ENCODE measurements around the gene ZNF286A. TPM values are rescaled to one million over a fixed set of nuclear protein-coding genes. Genes with fewer than 3 reads are reported as not detected.
"Not testable (repeated sequence)": the region's sequence is repeated elsewhere in the genome, so short reads cannot be mapped to it uniquely, and the experiment has no call there.

ZNF286A gene
- polyA plus RNA-seq, 1 donor from 2014 or later = 98.1 TPM

- H3K27ac ChIP-seq (ENCODE audit: low read length); H3K4me3 ChIP-seq (ENCODE audit: low read length): not testable (repeated sequence)
Measured at GRCh38 chr17:15654401-15654800, 45.2 kb upstream of the ZNF286A start.

DNA sequence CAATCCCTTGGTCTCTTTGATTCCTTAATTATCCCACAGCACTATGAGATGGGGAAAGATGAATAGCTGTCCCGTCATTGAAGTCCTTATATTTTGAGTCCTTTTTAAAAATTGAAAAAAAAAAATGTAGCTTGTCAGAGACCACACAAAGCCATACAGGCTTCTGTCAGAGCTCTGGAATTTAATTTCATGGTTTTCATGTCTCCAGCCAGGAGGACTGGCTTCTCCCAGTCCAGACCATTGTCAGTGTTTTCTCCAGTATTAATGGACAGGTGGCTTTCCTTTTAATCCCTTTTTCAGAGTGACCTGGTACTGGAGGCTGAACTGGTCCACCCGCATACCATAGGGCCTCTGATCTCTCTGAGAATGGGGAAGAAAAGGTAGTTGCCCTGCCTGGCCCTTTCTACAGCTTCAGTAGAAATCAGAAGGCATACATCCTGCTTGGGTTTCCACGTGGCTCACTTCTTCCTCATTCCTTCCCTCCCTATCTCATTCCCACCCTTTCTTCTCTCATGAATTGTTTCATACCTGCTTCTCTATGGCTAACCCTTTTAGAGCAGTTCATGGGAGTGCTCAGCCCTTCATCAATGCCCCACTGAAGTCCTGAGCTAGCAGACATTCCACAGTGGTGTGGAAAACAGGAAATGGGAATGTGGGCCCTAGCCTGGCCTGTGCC lies 44.5 kb upstream of the ZNF286A start:
- Histone ChIP-seq H3K9me3 (ENCODE audit: low read length) (no peaks in the 10 kb centered on the region), H3K9me2 (ENCODE audit: insufficient read depth, low read length) (no peaks in the 10 kb centered on the region), H3F3A (ENCODE audit: insufficient read depth, low read length, poor library complexity, severe bottlenecking) (no peaks in the 10 kb centered on the region), H3K9ac (ENCODE audit: low read length) (no peak overlapping the region), H3K27me3 (ENCODE audit: insufficient read depth, low read depth, low read length) (no peaks in the 10 kb centered on the region), H3K4me2 (ENCODE audit: low read length) (no peak overlapping the region), H2AFZ (ENCODE audit: low read depth, low read length) (no peak overlapping the region), H3K27ac (ENCODE audit: low read length) (no peak overlapping the region), H3K79me2 (replicated peaks; ENCODE audit: insufficient read depth, low read length) (no peaks in the 10 kb centered on the region), H3K4me3 (ENCODE audit: low read length) (no peak overlapping the region), H4K20me1 (ENCODE audit: insufficient read depth) (no peaks in the 10 kb centered on the region), H3K36me3 (ENCODE audit: insufficient read depth, low read length) (no peaks in the 10 kb centered on the region)
- TF ChIP-seq MXI1 (conservative IDR thresholded peaks at IDR 0.05; ENCODE audit: poor library complexity, severe bottlenecking) = no peak
- TF ChIP-seq POLR2AphosphoS5 (IDR thresholded peaks at IDR 0.05) = no peak
- TF ChIP-seq SMC3 (conservative IDR thresholded peaks at IDR 0.05; ENCODE audit: poor library complexity) = no peak
- TF ChIP-seq, protein P1, sequence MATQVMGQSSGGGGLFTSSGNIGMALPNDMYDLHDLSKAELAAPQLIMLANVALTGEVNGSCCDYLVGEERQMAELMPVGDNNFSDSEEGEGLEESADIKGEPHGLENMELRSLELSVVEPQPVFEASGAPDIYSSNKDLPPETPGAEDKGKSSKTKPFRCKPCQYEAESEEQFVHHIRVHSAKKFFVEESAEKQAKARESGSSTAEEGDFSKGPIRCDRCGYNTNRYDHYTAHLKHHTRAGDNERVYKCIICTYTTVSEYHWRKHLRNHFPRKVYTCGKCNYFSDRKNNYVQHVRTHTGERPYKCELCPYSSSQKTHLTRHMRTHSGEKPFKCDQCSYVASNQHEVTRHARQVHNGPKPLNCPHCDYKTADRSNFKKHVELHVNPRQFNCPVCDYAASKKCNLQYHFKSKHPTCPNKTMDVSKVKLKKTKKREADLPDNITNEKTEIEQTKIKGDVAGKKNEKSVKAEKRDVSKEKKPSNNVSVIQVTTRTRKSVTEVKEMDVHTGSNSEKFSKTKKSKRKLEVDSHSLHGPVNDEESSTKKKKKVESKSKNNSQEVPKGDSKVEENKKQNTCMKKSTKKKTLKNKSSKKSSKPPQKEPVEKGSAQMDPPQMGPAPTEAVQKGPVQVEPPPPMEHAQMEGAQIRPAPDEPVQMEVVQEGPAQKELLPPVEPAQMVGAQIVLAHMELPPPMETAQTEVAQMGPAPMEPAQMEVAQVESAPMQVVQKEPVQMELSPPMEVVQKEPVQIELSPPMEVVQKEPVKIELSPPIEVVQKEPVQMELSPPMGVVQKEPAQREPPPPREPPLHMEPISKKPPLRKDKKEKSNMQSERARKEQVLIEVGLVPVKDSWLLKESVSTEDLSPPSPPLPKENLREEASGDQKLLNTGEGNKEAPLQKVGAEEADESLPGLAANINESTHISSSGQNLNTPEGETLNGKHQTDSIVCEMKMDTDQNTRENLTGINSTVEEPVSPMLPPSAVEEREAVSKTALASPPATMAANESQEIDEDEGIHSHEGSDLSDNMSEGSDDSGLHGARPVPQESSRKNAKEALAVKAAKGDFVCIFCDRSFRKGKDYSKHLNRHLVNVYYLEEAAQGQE (IDR thresholded peaks at IDR 0.05; ENCODE audit: borderline replicate concordance) = no peak
- TF ChIP-seq, protein P2, sequence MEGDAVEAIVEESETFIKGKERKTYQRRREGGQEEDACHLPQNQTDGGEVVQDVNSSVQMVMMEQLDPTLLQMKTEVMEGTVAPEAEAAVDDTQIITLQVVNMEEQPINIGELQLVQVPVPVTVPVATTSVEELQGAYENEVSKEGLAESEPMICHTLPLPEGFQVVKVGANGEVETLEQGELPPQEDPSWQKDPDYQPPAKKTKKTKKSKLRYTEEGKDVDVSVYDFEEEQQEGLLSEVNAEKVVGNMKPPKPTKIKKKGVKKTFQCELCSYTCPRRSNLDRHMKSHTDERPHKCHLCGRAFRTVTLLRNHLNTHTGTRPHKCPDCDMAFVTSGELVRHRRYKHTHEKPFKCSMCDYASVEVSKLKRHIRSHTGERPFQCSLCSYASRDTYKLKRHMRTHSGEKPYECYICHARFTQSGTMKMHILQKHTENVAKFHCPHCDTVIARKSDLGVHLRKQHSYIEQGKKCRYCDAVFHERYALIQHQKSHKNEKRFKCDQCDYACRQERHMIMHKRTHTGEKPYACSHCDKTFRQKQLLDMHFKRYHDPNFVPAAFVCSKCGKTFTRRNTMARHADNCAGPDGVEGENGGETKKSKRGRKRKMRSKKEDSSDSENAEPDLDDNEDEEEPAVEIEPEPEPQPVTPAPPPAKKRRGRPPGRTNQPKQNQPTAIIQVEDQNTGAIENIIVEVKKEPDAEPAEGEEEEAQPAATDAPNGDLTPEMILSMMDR (IDR thresholded peaks at IDR 0.05; ENCODE audit: poor library complexity, severe bottlenecking) = no peak
- TF ChIP-seq EZH2 (IDR thresholded peaks at IDR 0.05; ENCODE audit: borderline replicate concordance, insufficient read depth, low read length, poor library complexity, severe bottlenecking) = no peak
- no peak for TF ChIP-seq TAF1 (IDR thresholded peaks at IDR 0.05; ENCODE audit: low read depth)
- no peak for TF ChIP-seq RAD21 (conservative IDR thresholded peaks at IDR 0.05)
- TF ChIP-seq EP300 (conservative IDR thresholded peaks at IDR 0.05; ENCODE audit: poor library complexity, severe bottlenecking) = no peak

More at GRCh38 chr17:15654401-15654800, 45.2 kb upstream of the ZNF286A start:
- not testable (repeated sequence) for H3K36me3 ChIP-seq (ENCODE audit: insufficient read depth, low read length); H3F3A ChIP-seq (ENCODE audit: insufficient read depth, low read length, poor library complexity, severe bottlenecking); H4K20me1 ChIP-seq (ENCODE audit: insufficient read depth); H3K9ac ChIP-seq (ENCODE audit: low read length); H3K79me2 ChIP-seq (replicated peaks; ENCODE audit: insufficient read depth, low read length); H3K9me2 ChIP-seq (ENCODE audit: insufficient read depth, low read length); H3K4me2 ChIP-seq (ENCODE audit: low read length); H3K27me3 ChIP-seq (ENCODE audit: insufficient read depth, low read depth, low read length); H2AFZ ChIP-seq (ENCODE audit: low read depth, low read length); H3K9me3 ChIP-seq (ENCODE audit: low read length)
